WTC11 (cell line): ENCODE data around the gene PPP1R16B. TPM values are rescaled to one million over a fixed set of nuclear protein-coding genes. Genes with fewer than 3 reads are reported as not detected.

Experiments used
- ATAC-seq: fragments of 200-7000 bp; cut with Tn5 transposase; 2 replicates; pipeline ENCODE4 v1.10.0; 2021; ENCODE audit warnings: mild to moderate bottlenecking, moderate library complexity
- CTCF ChIA-PET: fragments of 300-600 bp; sonication (Branson Sonifier 250); formaldehyde crosslinking; loops from one replicate; lab custom pipeline; 2021; ENCODE audit warnings: antibody characterized with exemption; lab: Charles Lee
- POLR2A ChIA-PET: fragments of 350-600 bp; sonication (Branson Sonifier 250); formaldehyde crosslinking; loops from one replicate; lab custom pipeline; 2021; ENCODE audit warnings: antibody characterized with exemption; lab: Charles Lee
- DNase-seq: peaks from one replicate; pipeline ENCODE4 v3.0.0; 2021; ENCODE audit warnings: low spot score
- H3K27ac Mint-ChIP-seq: 2 replicates; pipeline ENCODE4 v1.8.0; 2021; ENCODE audit warnings: mixed read lengths
- H3K27me3 Mint-ChIP-seq: 2 replicates; pipeline ENCODE4 v1.8.0; 2021; ENCODE audit warnings: low read depth, mild to moderate bottlenecking, moderate library complexity, mixed read lengths
- H3K36me3 Mint-ChIP-seq: 2 replicates; pipeline ENCODE4 v1.8.0; 2021; ENCODE audit warnings: mixed read lengths
- H3K4me1 Mint-ChIP-seq: 2 replicates; pipeline ENCODE4 v1.8.0; 2022; ENCODE audit warnings: mixed read lengths
- H3K4me3 Mint-ChIP-seq: 2 replicates; pipeline ENCODE4 v1.8.0; 2021; ENCODE audit warnings: mild to moderate bottlenecking, moderate library complexity, mixed read lengths
- H3K9me3 Mint-ChIP-seq: 2 replicates; pipeline ENCODE4 v1.8.0; 2021; ENCODE audit warnings: mixed read lengths
- ARID4B ChIP-seq: sonication (generic); formaldehyde crosslinking; IDR thresholded peaks from 2 replicates; pipeline ENCODE4 v1.8.0; 2023; ENCODE audit warnings: missing genetic modification reagents, mild to moderate bottlenecking, borderline replicate concordance
- CBFB ChIP-seq: sonication (generic); formaldehyde crosslinking; IDR thresholded peaks from 2 replicates; pipeline ENCODE4 v1.8.1; 2022; ENCODE audit warnings: mild to moderate bottlenecking, low read depth, missing genetic modification reagents
- CDX4 ChIP-seq: fragments of 250-450 bp; sonication (Bioruptor Pico); IDR thresholded peaks from 2 replicates; pipeline ENCODE4 v1.9.0; 2021; ENCODE audit warnings: moderate library complexity, mild to moderate bottlenecking, inconsistent platforms, borderline replicate concordance
- E2F1 ChIP-seq: sonication (generic); formaldehyde crosslinking; IDR thresholded peaks from 2 replicates; pipeline ENCODE4 v1.8.0; 2022; ENCODE audit warnings: mild to moderate bottlenecking, missing genetic modification reagents
- E2F4 ChIP-seq: sonication (generic); formaldehyde crosslinking; IDR thresholded peaks from 2 replicates; pipeline ENCODE4 v1.8.1; 2022; ENCODE audit warnings: low read depth, mild to moderate bottlenecking, moderate library complexity, missing genetic modification reagents, borderline replicate concordance
- EMX1 ChIP-seq: fragments of 250-450 bp; sonication (Bioruptor Pico); IDR thresholded peaks from 2 replicates; pipeline ENCODE4 v1.8.0; 2021; ENCODE audit warnings: mild to moderate bottlenecking
- HMGA2 ChIP-seq: fragments of 250-450 bp; sonication (Bioruptor Pico); IDR thresholded peaks from 2 replicates; pipeline ENCODE4 v1.4.0; 2021; ENCODE audit warnings: mild to moderate bottlenecking, moderate library complexity
- IRF2 ChIP-seq: sonication (generic); formaldehyde crosslinking; IDR thresholded peaks from 2 replicates; pipeline ENCODE4 v1.8.0; 2022; ENCODE audit warnings: low read depth, missing genetic modification reagents, borderline replicate concordance
- JUN ChIP-seq: sonication (generic); formaldehyde crosslinking; IDR thresholded peaks from 2 replicates; pipeline ENCODE4 v1.8.0; 2023; ENCODE audit warnings: mild to moderate bottlenecking, missing genetic modification reagents
- NR1H2 ChIP-seq: sonication (generic); formaldehyde crosslinking; IDR thresholded peaks from 2 replicates; pipeline ENCODE4 v1.9.0; 2021; ENCODE audit warnings: mild to moderate bottlenecking, moderate library complexity, missing genetic modification reagents
- NR3C1 ChIP-seq: sonication (generic); formaldehyde crosslinking; conservative IDR thresholded peaks from 2 replicates; pipeline ENCODE4 v1.8.1; 2023; ENCODE audit warnings: low read depth, mild to moderate bottlenecking, missing genetic modification reagents
- PRDM15 ChIP-seq: sonication (generic); formaldehyde crosslinking; IDR thresholded peaks from 2 replicates; pipeline ENCODE4 v1.8.0; 2022; ENCODE audit warnings: missing genetic modification reagents
- SMAD3 ChIP-seq: sonication (generic); formaldehyde crosslinking; IDR thresholded peaks from 2 replicates; pipeline ENCODE4 v1.8.0; 2022; ENCODE audit warnings: missing genetic modification reagents, mild to moderate bottlenecking, borderline replicate concordance
- SMAD4 ChIP-seq: sonication (generic); formaldehyde crosslinking; IDR thresholded peaks from 2 replicates; pipeline ENCODE4 v1.8.0; 2022; ENCODE audit warnings: mild to moderate bottlenecking, missing genetic modification reagents
- TP53 ChIP-seq: sonication (generic); formaldehyde crosslinking; IDR thresholded peaks from 2 replicates; pipeline ENCODE4 v1.8.1; 2023; ENCODE audit warnings: mild to moderate bottlenecking, missing genetic modification reagents
- ZBTB21 ChIP-seq: sonication (generic); formaldehyde crosslinking; IDR thresholded peaks from 2 replicates; pipeline ENCODE4 v1.8.1; 2023; ENCODE audit warnings: mild to moderate bottlenecking, missing genetic modification reagents, borderline replicate concordance
- ZNF121 ChIP-seq: sonication (generic); formaldehyde crosslinking; IDR thresholded peaks from 2 replicates; pipeline ENCODE4 v1.8.0; 2023; ENCODE audit warnings: missing genetic modification reagents
- ZNF219 ChIP-seq: sonication (generic); formaldehyde crosslinking; IDR thresholded peaks from 2 replicates; pipeline ENCODE4 v1.8.0; 2023; ENCODE audit warnings: missing genetic modification reagents, mild to moderate bottlenecking, borderline replicate concordance
- ZNF423 ChIP-seq: fragments of 250-450 bp; sonication (Bioruptor Pico); IDR thresholded peaks from 2 replicates; pipeline ENCODE4 v2.1.2; 2022; ENCODE audit warnings: mild to moderate bottlenecking, moderate library complexity
- ZNF512 ChIP-seq: sonication (generic); formaldehyde crosslinking; IDR thresholded peaks from 2 replicates; pipeline ENCODE4 v1.8.1; 2022; ENCODE audit warnings: missing genetic modification reagents, borderline replicate concordance
- ZSCAN18 ChIP-seq: fragments of 250-450 bp; sonication (Bioruptor Pico); IDR thresholded peaks from 2 replicates; pipeline ENCODE4 v2.1.2; 2022; ENCODE audit warnings: mild to moderate bottlenecking, moderate library complexity
- total RNA-seq: library from RNA; stranded (reverse); gene quantifications from 3 replicates; pipeline ENCODE4 v1.2.3, GENCODE V29; 2021

Gene PPP1R16B
- total RNA-seq, 1 experiment from 2014 or later: 12.0 TPM

- TF ChIP-seq ARID4B (CRISPR knock-in tag) (no peak), SMAD4 (no peak), JUN (CRISPR knock-in tag) (no peak), CBFB (CRISPR knock-in tag) (no peak), ZSCAN18 (no peak), ZNF512 (CRISPR knock-in tag) (no peak), ZNF121 (CRISPR knock-in tag) (no peak), NR3C1 (no peak), E2F1 (CRISPR knock-in tag) (no peak), HMGA2 (no peak), E2F4 (CRISPR knock-in tag) (no peak)
- TF ChIP-seq, all 79 proteins: peak for 0
These were observed 4.6 kb upstream of the PPP1R16B start (continued) for GRCh38 chr20:38800882-38801281.

GRCh38 chr20:38804221-38804620 lies 1.3 kb upstream of the PPP1R16B start:
- ChIA-PET CTCF (interaction anchor here (0.8 to 4.1 kb wide), 6 partner anchors 22 to 122 kb away, joined by 3 to 39 read pairs (median 4); partner anchors contain the start of gene FAM83D), POLR2A (no interaction called here)
- no peaks in the 10 kb centered on the region for H3K9me3 Mint-ChIP-seq
- TF ChIP-seq EMX1 (no peak), TP53 (CRISPR knock-in tag) (no peak), ZNF423 (CRISPR knock-in tag) (no peak), NR1H2 (no peak), IRF2 (CRISPR knock-in tag) (no peak), PRDM15 (CRISPR knock-in tag) (no peak), CDX4 (no peak), ZNF219 (CRISPR knock-in tag) (no peak), ZBTB21 (CRISPR knock-in tag) (no peak), SMAD3 (CRISPR knock-in tag) (no peak)

More at GRCh38 chr20:38804221-38804620, 1.3 kb upstream of the PPP1R16B start:
- Mint-ChIP-seq H3K27ac (peak overlapping the region; percentile 97), H3K4me3 (peak overlapping the region; percentile 82), H3K36me3 (no peaks in the 10 kb centered on the region; the same call in 1 of the 2 replicates), H3K4me1 (peaks cover 35% of the 10 kb centered on the region), H3K27me3 (peaks cover 31% of the 10 kb centered on the region)
- DNase-seq (no peak), ATAC-seq (no peak)
